ENCODE data around the gene PSMD5.

DNA sequence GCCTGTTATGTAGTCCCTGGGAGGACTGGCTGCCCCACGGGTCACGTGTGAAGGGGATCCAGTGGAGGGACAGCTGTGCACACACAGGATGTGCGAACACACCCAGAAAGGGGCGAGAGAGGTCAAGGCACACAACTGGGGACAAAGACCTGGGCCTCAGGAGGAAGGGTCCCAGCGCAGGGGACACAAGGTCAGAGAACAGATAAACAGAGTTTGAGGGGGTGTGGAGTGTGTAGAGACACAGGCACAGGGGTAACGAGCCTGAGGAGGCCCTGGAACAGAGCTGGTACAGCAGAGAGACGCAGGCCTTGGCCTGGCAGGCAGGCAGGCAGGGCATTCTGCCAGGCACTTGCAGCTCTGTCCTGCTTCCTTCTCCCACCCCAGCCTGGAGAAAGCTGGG, 14.8 kb upstream of the PSMD5 start:
- TF ChIP-seq CTCF (conservative IDR thresholded peaks at IDR 0.05 in 1 of 2, IDR thresholded peaks at IDR 0.05 in 1 of 2; ENCODE audit: low read depth in 1 of 2, low read length in 2 of 2) (no peak), EZH2 (IDR thresholded peaks at IDR 0.05; ENCODE audit: low read length, missing control alignments) (no peak)

Measured in fibroblast of lung (primary cell).